Panc1 (cell line): ENCODE data around the gene SARNP.

Source experiments
- POLR2AphosphoS5 ChIP-seq: IDR thresholded peaks from 2 replicates; pipeline ENCODE4 v1.6.1; 2012; ENCODE audit warnings: mild to moderate bottlenecking, low read depth, low read length, moderate library complexity
- TF ChIP-seq, protein P1 (sequence below): fragments of 450-650 bp; IDR thresholded peaks from 2 replicates; pipeline ENCODE4 v1.5.1; 2017; ENCODE audit warnings: mild to moderate bottlenecking

DNA sequence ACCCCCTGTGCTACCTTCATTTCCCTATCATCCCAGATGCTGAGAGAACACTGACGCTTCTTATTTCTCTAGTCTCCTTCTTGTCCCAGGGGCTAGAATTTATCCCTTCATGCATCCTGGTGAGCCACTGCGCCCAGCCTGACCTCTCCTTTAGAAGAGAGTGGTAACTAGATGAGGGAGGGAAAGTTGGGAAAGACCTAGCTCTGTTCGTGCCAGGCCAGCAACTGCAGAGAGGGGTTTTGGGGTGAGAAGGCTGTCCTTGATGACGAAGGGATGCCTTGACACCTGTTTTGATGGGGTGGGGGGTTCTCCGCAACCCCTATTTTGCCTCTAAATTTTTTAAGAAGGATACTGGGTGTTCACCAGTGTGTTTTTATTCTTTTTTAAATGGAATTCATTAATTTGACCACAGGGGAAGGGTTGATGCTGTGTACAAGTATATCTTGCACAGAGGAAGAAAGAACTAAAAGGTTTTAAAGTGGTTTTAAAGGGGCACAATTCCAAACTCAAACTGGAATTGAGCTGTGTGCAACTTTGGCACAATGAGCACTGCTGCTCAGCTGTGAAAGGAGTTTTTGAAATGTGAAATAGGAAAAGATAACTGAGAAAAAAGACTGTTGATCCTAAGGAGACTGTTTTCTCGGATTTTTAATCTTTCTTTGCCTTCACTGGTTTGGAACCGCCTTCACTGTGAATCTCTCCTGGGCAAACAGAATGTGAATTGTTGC is 32.3 kb upstream of the SARNP start:
- TF ChIP-seq, protein P1, sequence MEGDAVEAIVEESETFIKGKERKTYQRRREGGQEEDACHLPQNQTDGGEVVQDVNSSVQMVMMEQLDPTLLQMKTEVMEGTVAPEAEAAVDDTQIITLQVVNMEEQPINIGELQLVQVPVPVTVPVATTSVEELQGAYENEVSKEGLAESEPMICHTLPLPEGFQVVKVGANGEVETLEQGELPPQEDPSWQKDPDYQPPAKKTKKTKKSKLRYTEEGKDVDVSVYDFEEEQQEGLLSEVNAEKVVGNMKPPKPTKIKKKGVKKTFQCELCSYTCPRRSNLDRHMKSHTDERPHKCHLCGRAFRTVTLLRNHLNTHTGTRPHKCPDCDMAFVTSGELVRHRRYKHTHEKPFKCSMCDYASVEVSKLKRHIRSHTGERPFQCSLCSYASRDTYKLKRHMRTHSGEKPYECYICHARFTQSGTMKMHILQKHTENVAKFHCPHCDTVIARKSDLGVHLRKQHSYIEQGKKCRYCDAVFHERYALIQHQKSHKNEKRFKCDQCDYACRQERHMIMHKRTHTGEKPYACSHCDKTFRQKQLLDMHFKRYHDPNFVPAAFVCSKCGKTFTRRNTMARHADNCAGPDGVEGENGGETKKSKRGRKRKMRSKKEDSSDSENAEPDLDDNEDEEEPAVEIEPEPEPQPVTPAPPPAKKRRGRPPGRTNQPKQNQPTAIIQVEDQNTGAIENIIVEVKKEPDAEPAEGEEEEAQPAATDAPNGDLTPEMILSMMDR: no peak
- TF ChIP-seq POLR2AphosphoS5: no peak
